Measurements from ENCODE around the gene POFUT2. TPM values are rescaled to one million over a fixed set of nuclear protein-coding genes. Genes with fewer than 3 reads are reported as not detected.

The POFUT2 gene
- total RNA-seq, 1 donor from 2014 or later: 39.5 TPM

- Mint-ChIP-seq H3K4me1 (peaks cover 48% of the 10 kb centered on the region), H3K4me3 (peak overlapping the region; percentile 84), H3K27me3 (ENCODE audit: low read depth) (peaks cover 10% of the 10 kb centered on the region), H3K9me3 (no peaks in the 10 kb centered on the region), H3K36me3 (ENCODE audit: low read depth) (peaks cover 3% of the 10 kb centered on the region), H3K27ac (ENCODE audit: unreplicated experiment) (no peak overlapping the region)
- peak; percentile 99 for TF ChIP-seq CTCF (conservative IDR thresholded peaks at IDR 0.05)
- peak; percentile 85 for DNase-seq (ENCODE audit: low read depth, low spot score)
Measured at GRCh38 chr21:45292399-45293219, 4.9 kb upstream of the POFUT2 start.

- Mint-ChIP-seq H3K36me3 (ENCODE audit: low read depth) (no peaks in the 10 kb centered on the region), H3K4me3 (peak overlapping the region; percentile 84), H3K4me1 (peaks cover 48% of the 10 kb centered on the region), H3K9me3 (no peaks in the 10 kb centered on the region), H3K27me3 (ENCODE audit: low read depth) (peaks cover 10% of the 10 kb centered on the region), H3K27ac (ENCODE audit: unreplicated experiment) (no peak overlapping the region)
- DNase-seq (ENCODE audit: low read depth, low spot score): no peak
- no peak for TF ChIP-seq CTCF (conservative IDR thresholded peaks at IDR 0.05)
Measured at GRCh38 chr21:45291613-45292398, 4.1 kb upstream of the POFUT2 start.

- no peak for TF ChIP-seq CTCF (conservative IDR thresholded peaks at IDR 0.05)
- peaks cover 10% of the 10 kb centered on the region for H3K27me3 Mint-ChIP-seq (ENCODE audit: low read depth)
- H3K4me1 Mint-ChIP-seq: peaks cover 48% of the 10 kb centered on the region
- no peak for DNase-seq (ENCODE audit: low read depth, low spot score)
- H3K4me3 Mint-ChIP-seq: peak overlapping the region; percentile 69
- H3K36me3 Mint-ChIP-seq (ENCODE audit: low read depth): no peaks in the 10 kb centered on the region
- no peak overlapping the region for H3K27ac Mint-ChIP-seq (ENCODE audit: unreplicated experiment)
- no peaks in the 10 kb centered on the region for H3K9me3 Mint-ChIP-seq
Measured at GRCh38 chr21:45290948-45291612, 3.4 kb upstream of the POFUT2 start.

- DNase-seq (ENCODE audit: low read depth, low spot score): no peak
- Mint-ChIP-seq H3K9me3 (no peaks in the 10 kb centered on the region), H3K36me3 (ENCODE audit: low read depth) (peaks cover 5% of the 10 kb centered on the region), H3K27ac (ENCODE audit: unreplicated experiment) (no peak overlapping the region), H3K4me1 (peaks cover 42% of the 10 kb centered on the region), H3K4me3 (peak overlapping the region; percentile 82), H3K27me3 (ENCODE audit: low read depth) (peaks cover 3% of the 10 kb centered on the region)
- TF ChIP-seq CTCF (conservative IDR thresholded peaks at IDR 0.05): peak; percentile 46
Measured at GRCh38 chr21:45289655-45290515, 2.2 kb upstream of the POFUT2 start.

- H3K4me1 Mint-ChIP-seq: peaks cover 36% of the 10 kb centered on the region
Measured at GRCh38 chr21:45289134-45289533, 1.4 kb upstream of the POFUT2 start.

More at GRCh38 chr21:45289134-45289533, 1.4 kb upstream of the POFUT2 start:
- Mint-ChIP-seq H3K27ac (ENCODE audit: unreplicated experiment) (no peak overlapping the region), H3K9me3 (no peaks in the 10 kb centered on the region), H3K36me3 (ENCODE audit: low read depth) (peaks cover 5% of the 10 kb centered on the region), H3K27me3 (ENCODE audit: low read depth) (no peaks in the 10 kb centered on the region), H3K4me3 (peak overlapping the region; percentile 82)
- no peak for DNase-seq (ENCODE audit: low read depth, low spot score)
- no peak for TF ChIP-seq CTCF (conservative IDR thresholded peaks at IDR 0.05)
